HG03442 (cell line): Measurements from ENCODE around the gene SOX15.

Experiments
- ATAC-seq: cut with Tn5 transposase; IDR thresholded peaks from one replicate; pipeline ENCODE4 v1.9.1; 2021; ENCODE audit warnings: mild to moderate bottlenecking, moderate library complexity; ENCODE audit not compliant: unreplicated experiment

SOX15 gene

DNA sequence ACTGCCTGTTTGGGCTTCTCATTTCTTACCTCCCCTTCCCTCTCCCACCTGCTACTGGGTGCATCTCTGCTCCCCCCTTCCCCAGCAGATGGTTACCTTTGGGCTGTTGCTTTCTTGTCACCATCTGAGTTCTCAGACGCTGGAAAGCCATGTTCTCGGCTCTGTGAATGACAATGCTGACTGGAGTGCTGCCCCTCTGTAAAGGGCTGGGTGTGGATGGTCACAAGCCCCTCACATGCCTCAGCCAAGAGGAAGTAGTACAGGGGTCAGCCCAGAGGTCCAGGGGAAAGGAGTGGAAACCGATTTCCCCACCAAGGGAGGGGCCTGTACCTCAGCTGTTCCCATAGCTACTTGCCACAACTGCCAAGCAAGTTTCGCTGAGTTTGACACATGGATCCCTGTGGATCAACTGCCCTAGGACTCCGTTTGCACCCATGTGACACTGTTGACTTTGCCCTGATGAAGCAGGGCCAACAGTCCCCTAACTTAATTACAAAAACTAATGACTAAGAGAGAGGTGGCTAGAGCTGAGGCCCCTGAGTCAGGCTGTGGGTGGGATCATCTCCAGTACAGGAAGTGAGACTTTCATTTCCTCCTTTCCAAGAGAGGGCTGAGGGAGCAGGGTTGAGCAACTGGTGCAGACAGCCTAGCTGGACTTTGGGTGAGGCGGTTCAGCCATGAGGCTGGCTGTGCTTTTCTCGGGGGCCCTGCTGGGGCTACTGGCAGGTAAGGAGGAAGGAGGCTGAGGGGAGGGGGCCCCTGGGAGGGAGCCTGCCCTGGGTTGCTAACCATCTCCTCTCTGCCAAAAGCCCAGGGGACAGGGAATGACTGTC, 10.7 kb downstream of the SOX15 start, which contains the start of gene CD68:
TSS of gene CD68 (plus strand) at position 638 of the 833 bp plus-strand sequence. CDS start at position 678, 40 bp downstream.
- no peak for ATAC-seq

DNA sequence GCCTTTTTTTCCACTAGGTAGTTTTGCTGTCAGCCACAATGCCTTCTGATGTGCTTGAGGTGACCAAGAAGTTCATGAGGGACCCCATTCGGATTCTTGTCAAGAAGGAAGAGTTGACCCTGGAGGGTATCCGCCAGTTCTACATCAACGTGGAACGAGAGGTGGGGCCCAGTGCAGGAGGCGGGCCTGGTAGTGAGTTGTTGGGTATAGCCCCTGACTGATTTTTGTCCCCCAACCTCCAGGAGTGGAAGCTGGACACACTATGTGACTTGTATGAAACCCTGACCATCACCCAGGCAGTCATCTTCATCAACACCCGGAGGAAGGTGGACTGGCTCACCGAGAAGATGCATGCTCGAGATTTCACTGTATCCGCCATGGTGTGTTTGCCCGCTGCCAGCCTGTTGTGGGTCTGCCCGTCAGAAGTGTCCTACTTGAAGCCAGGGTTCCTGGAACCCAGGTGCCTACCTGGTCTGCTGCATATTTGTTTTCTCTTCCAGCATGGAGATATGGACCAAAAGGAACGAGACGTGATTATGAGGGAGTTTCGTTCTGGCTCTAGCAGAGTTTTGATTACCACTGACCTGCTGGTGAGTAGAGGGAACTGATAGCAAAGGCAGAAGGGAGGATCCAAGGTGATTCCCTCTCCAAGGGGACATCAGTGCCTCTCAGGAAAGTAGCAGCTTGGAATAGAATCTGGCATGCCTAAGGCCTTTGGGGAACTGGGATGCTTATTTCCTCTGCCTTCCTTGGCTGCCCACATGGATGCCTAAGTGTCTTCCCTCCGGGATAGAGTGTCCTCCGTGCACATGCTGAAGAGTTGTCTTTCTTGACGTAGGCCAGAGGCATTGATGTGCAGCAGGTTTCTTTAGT, 12.3 kb downstream of the SOX15 start:
- ATAC-seq = no peak

DNA sequence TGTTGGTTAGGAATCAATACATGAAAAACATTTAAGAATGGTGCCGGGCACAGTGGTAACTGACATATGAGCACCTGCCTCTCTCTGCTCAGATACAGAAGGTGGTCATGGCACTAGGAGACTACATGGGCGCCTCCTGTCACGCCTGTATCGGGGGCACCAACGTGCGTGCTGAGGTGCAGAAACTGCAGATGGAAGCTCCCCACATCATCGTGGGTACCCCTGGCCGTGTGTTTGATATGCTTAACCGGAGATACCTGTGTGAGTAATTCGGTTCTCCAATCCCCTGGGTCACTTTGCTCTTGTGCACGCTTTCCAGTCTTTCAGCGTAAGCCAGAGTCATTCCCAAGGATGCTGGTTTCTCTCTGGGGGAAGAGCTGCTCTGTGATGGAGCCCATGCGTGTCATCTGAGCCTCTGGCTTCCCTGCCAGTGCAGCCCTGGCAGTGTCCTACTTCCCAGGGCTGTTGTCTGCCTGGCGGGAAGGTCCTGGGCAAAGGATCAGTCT, 13.4 kb downstream of the SOX15 start:
- no peak for ATAC-seq

DNA sequence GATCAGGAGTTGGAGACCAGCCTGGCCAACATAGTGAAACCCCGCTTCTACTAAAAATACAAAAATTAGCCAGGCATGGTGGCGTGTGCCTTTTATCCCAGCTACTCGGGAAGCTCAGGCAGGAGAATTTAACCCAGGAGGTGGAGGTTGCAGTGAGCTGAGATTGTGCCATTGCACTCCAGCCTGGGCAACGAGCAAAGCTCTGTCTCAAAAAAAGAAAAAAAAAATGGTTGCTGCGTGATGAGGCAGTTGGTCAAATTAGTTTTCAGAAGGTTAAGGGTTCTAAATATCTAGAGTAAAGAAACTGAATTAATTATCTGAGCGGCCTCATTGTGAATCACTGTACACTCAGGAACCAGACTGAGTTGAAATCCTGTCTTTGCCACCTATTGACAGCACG, 13.9 kb downstream of the SOX15 start:
- ATAC-seq = no peak

DNA sequence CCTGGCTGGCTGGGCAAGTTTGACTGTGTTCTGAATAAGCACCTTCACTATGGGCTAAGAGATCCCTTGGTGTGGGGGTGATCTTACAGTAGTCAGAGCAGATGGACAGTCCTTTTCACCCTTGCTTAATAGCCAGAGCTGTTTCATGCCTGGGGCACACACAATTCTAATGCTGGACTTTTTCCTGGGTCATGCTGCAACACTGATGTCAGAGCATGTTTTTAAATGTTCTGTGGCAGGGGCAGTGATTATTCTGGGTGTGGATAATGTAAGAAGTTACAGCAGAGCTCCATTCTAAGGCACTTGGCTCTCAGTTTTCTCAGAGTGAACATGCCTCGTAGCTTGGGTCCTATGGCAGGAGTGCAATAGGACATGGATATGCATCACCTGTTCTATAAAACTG, 14.4 kb downstream of the SOX15 start:
- no peak for ATAC-seq

DNA sequence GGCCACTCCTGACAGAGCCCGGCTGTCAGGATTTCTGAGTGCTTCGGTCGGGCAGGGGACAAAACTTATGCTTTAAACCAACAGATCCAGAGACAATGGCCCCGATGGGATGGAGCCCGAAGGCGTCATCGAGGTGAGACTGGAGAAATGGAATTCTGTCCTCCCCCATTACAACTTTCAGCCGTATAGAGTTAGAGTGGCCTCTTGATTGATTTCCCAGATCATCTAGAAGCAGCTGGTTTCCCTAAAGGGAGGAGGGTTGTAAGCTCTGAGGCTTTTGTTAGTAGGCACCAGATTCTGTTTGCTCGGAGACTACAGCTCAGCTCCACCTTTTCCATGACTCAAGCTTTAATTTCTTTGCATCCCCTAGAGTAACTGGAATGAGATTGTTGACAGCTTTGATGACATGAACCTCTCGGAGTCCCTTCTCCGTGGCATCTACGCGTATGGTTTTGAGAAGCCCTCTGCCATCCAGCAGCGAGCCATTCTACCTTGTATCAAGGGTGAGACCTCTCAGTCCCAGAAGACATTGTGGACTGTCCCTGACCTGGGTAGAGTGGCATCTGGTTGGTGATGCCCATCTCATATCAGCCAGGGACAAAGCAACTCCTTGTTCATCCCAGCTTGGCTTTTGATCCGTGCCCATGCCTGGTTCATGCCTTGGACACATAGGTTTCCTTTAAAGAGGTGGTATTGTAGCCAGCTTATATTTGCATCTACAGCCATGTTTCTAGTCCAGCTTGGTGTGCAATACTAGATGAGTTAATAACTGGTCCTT, 15.5 kb downstream of the SOX15 start:
- ATAC-seq = no peak

DNA sequence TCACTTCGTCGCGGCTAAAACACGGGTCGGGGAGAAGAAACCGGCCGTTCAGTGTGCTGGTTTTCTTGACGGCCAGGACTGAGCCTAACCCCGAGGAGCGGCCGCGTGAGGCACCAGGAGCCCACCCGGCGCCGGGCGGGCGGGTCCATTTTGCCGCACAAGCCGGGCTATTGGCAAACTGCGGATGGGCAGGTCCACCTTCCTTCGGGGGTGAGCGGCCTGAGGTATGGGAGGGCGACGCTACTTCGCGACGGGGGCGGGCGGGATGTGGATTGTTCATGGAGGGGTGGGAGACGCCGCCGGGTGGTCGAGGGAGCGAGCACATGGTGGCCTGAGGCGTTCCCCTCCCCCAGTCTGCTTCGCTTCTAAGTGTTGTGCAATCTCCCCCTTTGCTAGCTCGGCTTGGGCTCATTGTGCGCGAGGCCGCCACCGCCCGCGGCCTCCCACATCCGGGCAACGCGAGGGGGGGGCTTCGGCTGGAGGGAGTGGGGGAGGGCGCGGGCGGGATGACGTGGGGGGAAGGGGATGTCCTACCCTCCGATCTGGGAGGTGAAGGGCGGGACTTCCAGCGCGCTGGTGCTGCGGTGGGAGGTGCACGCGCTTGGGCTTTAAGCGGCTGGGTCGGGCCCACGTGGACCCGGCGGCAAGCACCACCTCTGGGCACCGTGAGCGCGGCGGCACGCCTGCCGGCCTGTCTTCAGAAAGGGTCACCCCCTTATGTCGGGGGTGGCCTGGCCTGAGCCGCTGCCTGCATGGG, 16.4 kb downstream of the SOX15 start:
- peak; percentile 23 for ATAC-seq

DNA sequence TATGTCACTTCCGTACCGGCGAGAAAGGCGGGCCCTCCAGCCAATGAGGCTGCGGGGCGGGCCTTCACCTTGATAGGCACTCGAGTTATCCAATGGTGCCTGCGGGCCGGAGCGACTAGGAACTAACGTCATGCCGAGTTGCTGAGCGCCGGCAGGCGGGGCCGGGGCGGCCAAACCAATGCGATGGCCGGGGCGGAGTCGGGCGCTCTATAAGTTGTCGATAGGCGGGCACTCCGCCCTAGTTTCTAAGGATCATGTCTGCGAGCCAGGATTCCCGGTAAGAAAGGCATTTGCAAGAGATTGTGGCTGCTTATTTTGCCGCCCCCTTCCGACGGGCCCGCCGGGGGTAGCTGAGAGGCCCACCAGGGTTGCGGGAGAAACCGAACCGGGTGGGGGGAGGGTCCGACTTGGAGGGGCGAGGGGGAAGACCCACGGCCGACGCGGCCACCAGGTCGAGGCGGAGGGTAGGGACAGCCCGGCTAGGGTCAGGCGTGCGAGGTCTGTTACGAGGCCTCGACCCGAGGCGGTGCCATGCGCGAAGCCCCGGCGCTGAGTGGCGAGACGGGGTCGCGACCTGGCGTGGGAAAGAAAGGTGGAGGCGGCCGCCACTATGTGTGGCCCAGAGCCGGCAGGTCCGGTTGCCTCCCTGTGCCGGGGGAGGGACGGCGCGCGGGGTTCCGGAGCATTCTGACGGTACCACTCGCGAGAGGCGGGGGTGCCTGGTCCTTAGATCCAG, 17.1 kb downstream of the SOX15 start:
- ATAC-seq = peak; percentile 1

DNA sequence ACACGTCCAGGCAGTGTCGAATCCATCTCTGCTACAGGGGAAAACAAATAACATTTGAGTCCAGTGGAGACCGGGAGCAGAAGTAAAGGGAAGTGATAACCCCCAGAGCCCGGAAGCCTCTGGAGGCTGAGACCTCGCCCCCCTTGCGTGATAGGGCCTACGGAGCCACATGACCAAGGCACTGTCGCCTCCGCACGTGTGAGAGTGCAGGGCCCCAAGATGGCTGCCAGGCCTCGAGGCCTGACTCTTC, 17.6 kb downstream of the SOX15 start:
- ATAC-seq = peak; percentile 85

DNA sequence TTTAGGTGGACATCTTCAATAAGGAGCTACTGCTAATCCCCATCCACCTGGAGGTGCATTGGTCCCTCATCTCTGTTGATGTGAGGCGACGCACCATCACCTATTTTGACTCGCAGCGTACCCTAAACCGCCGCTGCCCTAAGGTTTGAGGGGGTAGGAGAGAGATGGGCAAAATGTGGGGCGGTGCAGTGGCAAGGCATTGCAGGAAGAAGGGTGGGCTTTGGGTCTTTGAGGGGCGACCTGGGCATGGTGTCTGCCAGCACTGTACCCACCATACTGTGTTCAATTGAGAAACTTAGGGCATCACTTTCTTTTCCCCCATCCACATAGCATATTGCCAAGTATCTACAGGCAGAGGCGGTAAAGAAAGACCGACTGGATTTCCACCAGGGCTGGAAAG, 19.5 kb downstream of the SOX15 start:
- no peak for ATAC-seq

DNA sequence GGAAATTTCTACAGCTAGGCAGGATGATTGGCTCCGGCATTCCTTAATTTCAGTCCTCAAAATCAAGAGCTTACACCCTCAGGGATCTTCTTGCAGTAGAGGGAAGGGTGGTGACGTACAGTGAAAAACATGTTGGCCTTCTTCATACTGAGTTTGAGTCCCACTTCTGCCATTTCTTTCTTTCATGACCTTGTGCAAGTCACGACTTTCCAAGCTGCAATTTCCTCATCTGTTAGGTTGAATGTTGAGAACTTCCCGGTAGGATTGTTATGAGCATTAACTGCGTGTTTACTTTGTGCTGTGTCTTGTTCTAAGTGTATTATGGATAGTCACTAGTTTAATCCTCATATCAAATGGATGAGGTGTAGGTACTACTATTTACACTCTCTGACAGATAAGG, 20.3 kb downstream of the SOX15 start:
- ATAC-seq = no peak

DNA sequence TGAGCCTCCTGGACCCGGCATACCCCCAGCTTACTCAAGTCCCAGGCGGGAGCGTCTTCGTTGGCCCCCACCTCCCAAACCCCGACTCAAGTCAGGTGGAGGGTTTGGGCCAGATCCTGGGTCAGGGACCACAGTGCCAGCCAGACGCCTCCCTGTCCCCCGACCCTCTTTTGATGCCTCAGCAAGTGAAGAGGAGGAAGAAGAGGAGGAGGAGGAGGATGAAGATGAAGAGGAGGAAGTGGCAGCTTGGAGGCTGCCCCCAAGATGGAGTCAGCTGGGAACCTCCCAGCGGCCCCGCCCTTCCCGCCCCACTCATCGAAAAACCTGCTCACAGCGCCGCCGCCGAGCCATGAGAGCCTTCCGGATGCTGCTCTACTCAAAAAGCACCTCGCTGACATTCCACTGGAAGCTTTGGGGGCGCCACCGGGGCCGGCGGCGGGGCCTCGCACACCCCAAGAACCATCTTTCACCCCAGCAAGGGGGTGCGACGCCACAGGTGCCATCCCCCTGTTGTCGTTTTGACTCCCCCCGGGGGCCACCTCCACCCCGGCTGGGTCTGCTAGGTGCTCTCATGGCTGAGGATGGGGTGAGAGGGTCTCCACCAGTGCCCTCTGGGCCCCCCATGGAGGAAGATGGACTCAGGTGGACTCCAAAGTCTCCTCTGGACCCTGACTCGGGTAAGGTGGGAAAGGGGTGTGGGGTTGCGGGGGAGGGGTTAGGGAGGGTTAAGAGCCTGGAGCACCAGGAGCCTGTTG, 26.6 kb downstream of the SOX15 start:
- no peak for ATAC-seq

DNA sequence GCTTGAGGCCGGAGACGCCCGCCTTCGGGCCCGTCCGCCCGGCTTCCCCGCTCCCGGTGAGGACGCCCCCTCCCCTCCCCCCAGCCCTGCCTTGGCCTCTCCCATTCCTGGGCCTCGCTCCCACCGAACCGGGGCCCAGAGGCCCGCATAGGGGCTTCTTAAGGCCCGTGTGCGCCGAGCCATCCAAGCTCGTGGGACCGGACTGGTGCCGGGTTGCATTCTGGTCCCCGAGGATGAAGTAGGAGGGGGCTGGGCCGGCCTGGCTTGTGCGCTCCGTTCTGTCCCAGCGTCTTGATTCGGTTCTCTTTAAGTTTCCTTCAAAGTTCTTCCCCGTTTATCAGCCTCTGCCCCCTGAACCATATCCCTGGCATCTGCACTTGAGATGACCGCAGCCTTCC, 27.7 kb downstream of the SOX15 start:
- no peak for ATAC-seq

DNA sequence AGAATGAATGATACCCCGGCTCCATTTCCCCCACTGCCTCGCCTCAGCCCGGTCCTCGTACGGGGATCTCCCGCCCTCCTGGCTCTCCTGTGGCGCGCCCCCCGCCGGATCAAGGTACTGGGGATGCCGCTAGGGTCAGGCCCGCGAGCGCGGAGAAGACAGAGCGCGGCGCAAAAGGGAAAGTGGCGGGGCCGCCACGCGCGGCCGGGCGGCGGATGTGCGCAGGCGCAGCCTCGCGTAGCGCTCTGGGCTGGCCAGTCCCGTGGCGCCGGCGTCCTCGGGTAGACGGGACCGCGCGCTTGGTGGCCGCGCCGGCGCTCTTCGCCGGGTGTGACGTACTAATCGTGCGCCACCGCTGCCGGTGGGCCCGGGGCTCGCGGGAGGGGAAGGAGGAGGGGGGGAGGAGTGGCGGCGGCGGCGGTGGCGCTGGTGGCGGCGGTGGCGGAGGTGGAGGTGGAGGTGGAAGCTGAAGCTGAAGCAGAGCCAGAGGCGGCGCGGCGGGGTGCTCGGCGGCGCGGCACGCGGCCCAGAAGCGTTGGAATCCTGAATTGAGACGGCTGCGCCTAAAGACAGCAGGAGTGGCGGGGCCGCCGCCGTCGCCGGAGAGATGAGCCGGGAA, 28.2 kb downstream of the SOX15 start, which contains the start of gene SENP3:
TSS of gene SENP3 (plus strand) at position 331 of the 619 bp plus-strand sequence. CDS start 1,158 bp downstream, outside the sequence.
- peak; percentile 59 for ATAC-seq

DNA sequence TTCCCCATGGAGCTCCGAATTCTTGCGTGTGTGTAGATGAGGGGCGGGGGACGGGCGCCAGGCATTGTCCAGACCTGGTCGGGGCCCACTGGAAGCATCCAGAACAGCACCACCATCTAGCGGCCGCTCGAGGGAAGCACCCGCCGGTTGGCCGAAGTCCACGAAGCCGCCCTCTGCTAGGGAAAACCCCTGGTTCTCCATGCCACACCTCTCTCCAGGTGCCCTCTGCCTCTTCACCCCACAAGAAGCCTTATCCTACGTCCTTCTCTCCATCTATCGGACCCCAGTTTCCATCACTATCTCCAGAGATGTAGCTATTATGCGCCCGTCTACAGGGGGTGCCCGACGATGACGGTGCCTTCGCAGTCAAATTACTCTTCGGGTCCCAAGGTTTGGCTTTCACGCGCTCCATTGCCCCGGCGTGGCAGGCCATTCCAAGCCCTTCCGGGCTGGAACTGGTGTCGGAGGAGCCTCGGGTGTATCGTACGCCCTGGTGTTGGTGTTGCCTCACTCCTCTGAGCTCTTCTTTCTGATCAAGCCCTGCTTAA, 28.8 kb downstream of the SOX15 start:
- peak; percentile 47 for ATAC-seq

DNA sequence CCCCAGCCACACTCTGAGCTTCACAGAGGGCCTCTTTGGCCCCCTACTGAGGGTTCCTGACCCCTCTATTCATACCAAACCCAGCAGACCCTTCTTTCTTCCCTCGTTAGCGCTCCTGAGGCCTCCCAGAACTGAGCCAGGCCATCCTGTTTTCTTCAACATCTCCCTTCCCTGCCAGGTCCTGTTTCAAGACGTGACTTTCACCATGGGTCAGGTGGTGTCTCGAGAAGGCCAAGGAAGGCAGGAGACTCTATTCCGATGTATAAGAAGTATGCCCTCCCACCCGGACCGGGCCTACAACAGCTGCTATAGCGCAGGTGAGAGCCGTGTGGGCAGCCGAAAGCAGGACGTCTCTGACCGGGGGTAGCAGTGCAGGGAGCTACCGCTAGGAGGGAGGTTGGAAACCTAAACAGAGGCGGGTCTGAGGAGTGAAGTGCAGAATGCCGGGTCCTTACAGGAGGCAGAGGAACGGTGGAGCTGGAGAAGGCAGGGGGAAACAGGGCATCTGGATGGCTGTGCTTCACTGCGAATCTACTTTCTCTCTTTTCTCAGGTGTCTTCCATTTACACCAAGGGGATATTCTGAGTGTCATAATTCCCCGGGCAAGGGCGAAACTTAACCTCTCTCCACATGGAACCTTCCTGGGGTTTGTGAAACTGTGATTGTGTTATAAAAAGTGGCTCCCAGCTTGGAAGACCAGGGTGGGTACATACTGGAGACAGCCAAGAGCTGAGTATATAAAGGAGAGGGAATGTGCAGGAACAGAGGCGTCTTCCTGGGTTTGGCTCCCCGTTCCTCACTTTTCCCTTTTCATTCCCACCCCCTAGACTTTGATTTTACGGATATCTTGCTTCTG, 29.5 kb downstream of the SOX15 start:
- no peak for ATAC-seq
